Measurements from ENCODE around the gene LILRB3. TPM values are rescaled to one million over a fixed set of nuclear protein-coding genes. Genes with fewer than 3 reads are reported as not detected.
A peak's percentile ranks its signal among the peaks of the same experiment; 100 is the strongest.
"Not testable (repeated sequence)": the region's sequence is repeated elsewhere in the genome, so short reads cannot be mapped to it uniquely, and the experiment has no call there.

Gene LILRB3
- total RNA-seq, 2 donors from 2014 or later, result 0.33 to 2.1 TPM

DNA sequence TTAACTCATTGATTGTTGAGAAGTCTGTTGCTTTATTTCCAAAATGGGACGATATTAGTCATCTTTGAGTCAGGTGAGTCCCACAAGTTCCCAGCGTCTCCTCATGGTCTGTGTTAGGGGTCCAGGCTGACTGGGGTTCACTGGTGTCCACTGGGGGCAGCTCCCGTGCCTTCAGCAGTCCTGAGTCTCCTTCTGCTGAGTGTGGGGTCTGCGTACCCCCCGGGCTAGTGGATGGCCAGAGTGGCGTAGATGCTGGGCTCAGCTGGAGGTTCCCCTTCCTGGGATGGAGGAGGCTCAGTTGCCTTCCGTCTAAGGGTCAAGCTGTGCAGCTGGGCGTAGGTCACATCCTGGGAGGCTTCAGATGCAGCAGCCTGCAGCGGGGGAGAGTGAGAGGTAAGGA lies 5.9 kb downstream of the LILRB3 start:
- TF ChIP-seq POLR2A (IDR thresholded peaks at IDR 0.05) (no peak), CTCF (IDR thresholded peaks at IDR 0.05) (no peak)
- Histone ChIP-seq H3K36me3 (replicated peaks in 1 of 2; ENCODE audit: insufficient read depth in 1 of 2, low read depth in 2 of 2) (no peaks in the 10 kb centered on the region), H3K4me1 (no peaks in the 10 kb centered on the region), H3K9me3 (no peaks in the 10 kb centered on the region), H3K27ac (no peak overlapping the region), H3K27me3 (no peaks in the 10 kb centered on the region), H3K4me3 (no peak overlapping the region)
- DNase-seq (no peak), ATAC-seq (no peak)
- intact Hi-C loops (cut with DNase I), result no loop called here
- WGBS, 2 donors, result 66 to 79% methylated on average over 7 to 8 of the region's 9 CpGs

- H3K4me3 ChIP-seq; ATAC-seq; H3K27ac ChIP-seq; H3K9me3 ChIP-seq; DNase-seq; H3K27me3 ChIP-seq; intact Hi-C loops (cut with DNase I); H3K36me3 ChIP-seq (replicated peaks in 1 of 2; ENCODE audit: insufficient read depth in 1 of 2, low read depth in 2 of 2): not testable (repeated sequence)
- WGBS, 2 donors, result 97 to 98% methylated on average over 6 to 11 of the region's 19 CpGs
- H3K4me1 ChIP-seq, result peaks cover 18% of the 10 kb centered on the region
These were observed 8.1 kb downstream of the LILRB3 start for GRCh38 chr19:54214734-54215133.

DNA sequence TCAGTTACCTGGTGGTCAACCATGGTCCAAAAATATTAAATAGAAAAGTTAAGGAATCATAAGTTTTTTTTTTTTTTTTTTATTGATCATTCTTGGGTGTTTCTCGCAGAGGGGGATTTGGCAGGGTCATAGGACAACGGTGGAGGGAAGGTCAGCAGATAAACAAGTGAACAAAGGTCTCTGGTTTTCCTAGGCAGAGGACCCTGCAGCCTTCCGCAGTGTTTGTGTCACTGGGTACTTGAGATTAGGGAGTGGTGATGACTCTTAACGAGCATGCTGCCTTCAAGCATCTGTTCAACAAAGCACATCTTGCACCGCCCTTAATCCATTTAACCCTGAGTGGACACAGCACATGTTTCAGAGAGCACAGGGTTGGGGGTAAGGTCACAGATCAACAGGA lies 8.6 kb downstream of the LILRB3 start:
- H3K9me3 ChIP-seq; H3K27me3 ChIP-seq; DNase-seq; H3K4me3 ChIP-seq; ATAC-seq; intact Hi-C loops (cut with DNase I); H3K36me3 ChIP-seq (replicated peaks in 1 of 2; ENCODE audit: insufficient read depth in 1 of 2, low read depth in 2 of 2); H3K27ac ChIP-seq: not testable (repeated sequence)
- peaks cover 23% of the 10 kb centered on the region for H3K4me1 ChIP-seq
- 42 to 54% methylated on average over 4 to 5 of the region's 5 CpGs for WGBS, 2 donors

GRCh38 chr19:54211235-54211634 lies 11.6 kb downstream of the LILRB3 start:
- Histone ChIP-seq H3K27ac (peak overlapping the region; percentile 94 to 97 (median 96)), H3K4me3 (no peak overlapping the region), H3K36me3 (replicated peaks in 1 of 2; ENCODE audit: insufficient read depth in 1 of 2, low read depth in 2 of 2) (peaks cover 4 to 11% of the 10 kb centered on the region in 2 donors), H3K4me1 (peaks cover 53% of the 10 kb centered on the region), H3K9me3 (no peaks in the 10 kb centered on the region), H3K27me3 (no peaks in the 10 kb centered on the region)
- TF ChIP-seq POLR2A (IDR thresholded peaks at IDR 0.05) (no peak), CTCF (IDR thresholded peaks at IDR 0.05) (no peak)
- intact Hi-C loops (cut with DNase I), result no loop called here
- 87 to 90% methylated on average over 12 of the region's 12 CpGs for WGBS, 2 donors
- DNase-seq (no peak), ATAC-seq (no peak)

- TF ChIP-seq CTCF (IDR thresholded peaks at IDR 0.05) (peak in 1 of 7 experiments; percentile 4), POLR2A (IDR thresholded peaks at IDR 0.05) (peak; percentile 70 to 83 (median 81))
- ATAC-seq, result peak; percentile 88
- Histone ChIP-seq H3K4me3 (no peak overlapping the region), H3K27me3 (no peaks in the 10 kb centered on the region), H3K27ac (peak overlapping the region; percentile 94 to 97 (median 96)), H3K36me3 (replicated peaks in 1 of 2; ENCODE audit: insufficient read depth in 1 of 2, low read depth in 2 of 2) (peaks cover 5 to 20% of the 10 kb centered on the region in 2 donors), H3K9me3 (no peaks in the 10 kb centered on the region), H3K4me1 (peaks cover 65% of the 10 kb centered on the region)
- 3 to 19% methylated on average over 7 to 10 of the region's 10 CpGs for WGBS, 2 donors
- intact Hi-C loops (cut with DNase I), result no loop called here
- DNase-seq, result peak; percentile 97 to 99 (median 98)
These were observed 12.9 kb downstream of the LILRB3 start for GRCh38 chr19:54209811-54210494.

Data from body of pancreas (tissue), 4 donors.